SH-SY5Y (cell line): ENCODE results near the gene CLPX.

Experiments used
- GATA2 ChIP-seq: IDR thresholded peaks from 2 replicates; pipeline ENCODE4 v1.6.1; 2011; ENCODE audit warnings: mild to moderate bottlenecking, low read depth, low read length
- GATA3 ChIP-seq: IDR thresholded peaks from 2 replicates; pipeline ENCODE4 v1.6.1; 2011; ENCODE audit warnings: low read depth, mild to moderate bottlenecking, low read length, moderate library complexity

The CLPX gene

GRCh38 chr15:65100442-65100841 lies 84.7 kb downstream of the CLPX start:
- no peak for TF ChIP-seq GATA3
- TF ChIP-seq GATA2: no peak

DNA sequence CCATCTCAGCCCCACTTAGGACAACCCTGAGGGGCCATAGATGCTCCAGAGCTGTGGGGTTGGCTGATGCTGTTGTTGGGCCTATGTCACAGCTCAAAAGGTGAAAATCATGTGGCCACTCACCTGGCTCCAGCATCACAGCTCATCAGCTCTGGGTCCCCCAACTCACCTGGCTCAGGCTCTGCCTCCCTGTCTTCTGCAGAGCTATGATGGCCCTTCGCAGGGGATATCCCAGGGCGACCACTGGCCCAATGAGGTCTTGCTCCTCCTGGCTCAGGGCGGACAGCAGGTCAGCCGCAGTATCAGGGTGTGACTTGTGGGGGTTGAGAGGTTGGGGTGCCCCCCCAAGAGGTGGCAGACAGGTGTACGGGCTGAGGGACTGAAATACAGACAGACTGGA lies 85.8 kb downstream of the CLPX start:
- TF ChIP-seq GATA2 (no peak), GATA3 (no peak)
